B cell (primary cell): ENCODE data around the gene FCRL1. TPM values are rescaled to one million over a fixed set of nuclear protein-coding genes. Genes with fewer than 3 reads are reported as not detected.

Experiments
- ATAC-seq: fragments of 200-7000 bp; cut with Tn5 transposase; one replicate; pipeline ENCODE4 v1.10.0; 2021; ENCODE audit warnings: low read depth, mild to moderate bottlenecking, moderate number of reproducible peaks, moderate library complexity
- CTCF ChIA-PET: fragments of 350-600 bp; sonication (Branson Sonifier 250); formaldehyde crosslinking; loops from one replicate; lab custom pipeline; 2021; ENCODE audit warnings: antibody characterized with exemption, inconsistent platforms; lab: Charles Lee
- POLR2A ChIA-PET: fragments of 350-600 bp; sonication (Branson Sonifier 250); formaldehyde crosslinking; loops from one replicate; lab custom pipeline; 2021; ENCODE audit warnings: antibody characterized with exemption; lab: Charles Lee
- DNase-seq: peaks from one replicate; pipeline ENCODE4 v3.0.0; 2013
- H2AFZ ChIP-seq: 2 replicates; pipeline ENCODE4 v1.6.1; 2012; ENCODE audit warnings: mild to moderate bottlenecking, low read depth, low read length; ENCODE audit not compliant: insufficient read depth, poor library complexity, severe bottlenecking
- H3K27ac ChIP-seq, 2 donors: 1 replicate in 1 of 2; 2 replicates in 1 of 2; pipeline ENCODE4 v1.5.1; 2012 to 2013; ENCODE audit warnings: low read length in 2 of 2, mild to moderate bottlenecking in 2 of 2, moderate library complexity in 1 of 2
- H3K27me3 ChIP-seq, 4 experiments: fragments of 200-600 bp in 1 of 4; sonication (generic) in 1 of 4; replicated peaks in 1 of 4; 1 replicate in 2 of 4; 2 replicates in 2 of 4; pipeline versions ENCODE4 v1.6.1 to v1.7.0; 2013 to 2016; ENCODE audit warnings: low read length in 3 of 4, mild to moderate bottlenecking in 2 of 4, mixed read lengths in 1 of 4, moderate library complexity in 1 of 4; ENCODE audit not compliant: insufficient read depth in 4 of 4, control insufficient read depth in 3 of 4; ENCODE audit errors: control extremely low read depth in 1 of 4
- H3K36me3 ChIP-seq, 2 experiments: replicated peaks in 1 of 2; 1 replicate in 1 of 2; 2 replicates in 1 of 2; pipeline versions ENCODE4 v1.6.1 to v1.7.1; 2013; ENCODE audit warnings: low read length in 1 of 2; ENCODE audit not compliant: insufficient read depth in 2 of 2, control insufficient read depth in 1 of 2; ENCODE audit errors: control extremely low read depth in 1 of 2, extremely low read depth in 1 of 2
- H3K4me1 ChIP-seq, 2 donors: fragments of 200-600 bp in 1 of 2; sonication (generic) in 1 of 2; 1 replicate in 1 of 2; 2 replicates in 1 of 2; pipeline versions ENCODE4 v1.5.1 to v1.6.1; 2013 to 2017; ENCODE audit warnings: low read length in 2 of 2; ENCODE audit not compliant: control insufficient read depth in 2 of 2, insufficient read depth in 2 of 2
- H3K4me2 ChIP-seq: replicated peaks from 2 replicates; pipeline ENCODE3; 2012; ENCODE audit warnings: mild to moderate bottlenecking, low read depth, low read length; ENCODE audit not compliant: poor library complexity, severe bottlenecking
- H3K4me3 ChIP-seq, 5 experiments: fragments of 200-600 bp in 1 of 5; sonication (generic) in 1 of 5; 1 replicate in 3 of 5; 2 replicates in 2 of 5; pipeline versions ENCODE4 v1.5.1 to v1.7.0; 2011 to 2016; ENCODE audit warnings: low read length in 4 of 5, mild to moderate bottlenecking in 4 of 5, low read depth in 2 of 5, control low read depth in 1 of 5, moderate library complexity in 1 of 5; ENCODE audit not compliant: insufficient read depth in 1 of 5; ENCODE audit errors: control extremely low read depth in 1 of 5, extremely low read depth in 1 of 5
- H3K79me2 ChIP-seq: fragments of 200-600 bp; sonication (generic); one replicate; pipeline ENCODE4 v1.6.0; 2016; ENCODE audit warnings: low read length; ENCODE audit not compliant: control insufficient read depth, insufficient read depth
- H3K9ac ChIP-seq: fragments of 200-600 bp; sonication (generic); 2 replicates; pipeline ENCODE4 v1.6.1; 2017; ENCODE audit warnings: mild to moderate bottlenecking, low read length, moderate library complexity
- H3K9me3 ChIP-seq, 3 donors: one replicate each; pipeline versions ENCODE4 v1.6.1 to v1.7.1; 2013; ENCODE audit warnings: low read length in 2 of 3; ENCODE audit not compliant: control insufficient read depth in 2 of 3, insufficient read depth in 1 of 3; ENCODE audit errors: control extremely low read depth in 1 of 3
- H4K20me1 ChIP-seq: 2 replicates; pipeline ENCODE4 v1.6.0; 2012; ENCODE audit warnings: mild to moderate bottlenecking, low read length; ENCODE audit not compliant: insufficient read depth, control insufficient read depth, poor library complexity, severe bottlenecking
- H3K27ac Mint-ChIP-seq: one replicate; pipeline ENCODE4 v1.8.0; 2021; ENCODE audit warnings: mixed read lengths
- H3K27me3 Mint-ChIP-seq: one replicate; pipeline ENCODE4 v1.8.0; 2021; ENCODE audit warnings: mixed read lengths
- H3K4me1 Mint-ChIP-seq: one replicate; pipeline ENCODE4 v1.8.0; 2021; ENCODE audit warnings: mixed read lengths
- H3K4me3 Mint-ChIP-seq: one replicate; pipeline ENCODE4 v1.8.0; 2021; ENCODE audit warnings: mixed read lengths
- H3K9me3 Mint-ChIP-seq: one replicate; pipeline ENCODE4 v1.8.0; 2022; ENCODE audit warnings: mixed read lengths; ENCODE audit not compliant: insufficient read depth
- EZH2 ChIP-seq: IDR thresholded peaks from 2 replicates; pipeline ENCODE4 v1.6.1; 2012; ENCODE audit warnings: borderline replicate concordance, low read depth, mild to moderate bottlenecking, moderate library complexity, low read length; ENCODE audit not compliant: insufficient read depth, poor library complexity, severe bottlenecking
- WGBS: methylation state at CpG from one replicate; pipeline ENCODE4 v1.1.5; 2013; ENCODE audit warnings: missing lambda C conversion rate; ENCODE audit not compliant: insufficient coverage; 5-methylcytosine and 5-hydroxymethylcytosine counted together
- intact Hi-C: fragments of 100-400 bp; cut with micrococcal nuclease; formaldehyde crosslinking; loops from one replicate; pipeline ENCODE4 v1.10.0; 2022
- polyA plus RNA-seq: library from polyadenylated mRNA; depleted of rRNA; stranded (reverse); fragments of >200 nt; gene quantifications from 2 replicates; pipeline ENCODE4 v1.2.3, GENCODE V29; 2012
- total RNA-seq, 2 donors: library from RNA; stranded (reverse); fragments of 120-200 nt in 1 of 2; gene quantifications; 1 replicate in 1 of 2; 2 replicates in 1 of 2; pipeline versions ENCODE4 v1.2.3 to v1.2.4, GENCODE V29; 2013 to 2022
- TF ChIP-seq, protein P1 (sequence below): fragments of 200-600 bp; IDR thresholded peaks from one replicate; pipeline ENCODE4 v1.8.0; 2022; ENCODE audit warnings: antibody characterized with exemption, mild to moderate bottlenecking

The FCRL1 gene
- total and polyA plus RNA-seq, 2 donors (not counting 1 experiment from before 2014, with no cell fraction given), result 277 to 953 TPM

DNA sequence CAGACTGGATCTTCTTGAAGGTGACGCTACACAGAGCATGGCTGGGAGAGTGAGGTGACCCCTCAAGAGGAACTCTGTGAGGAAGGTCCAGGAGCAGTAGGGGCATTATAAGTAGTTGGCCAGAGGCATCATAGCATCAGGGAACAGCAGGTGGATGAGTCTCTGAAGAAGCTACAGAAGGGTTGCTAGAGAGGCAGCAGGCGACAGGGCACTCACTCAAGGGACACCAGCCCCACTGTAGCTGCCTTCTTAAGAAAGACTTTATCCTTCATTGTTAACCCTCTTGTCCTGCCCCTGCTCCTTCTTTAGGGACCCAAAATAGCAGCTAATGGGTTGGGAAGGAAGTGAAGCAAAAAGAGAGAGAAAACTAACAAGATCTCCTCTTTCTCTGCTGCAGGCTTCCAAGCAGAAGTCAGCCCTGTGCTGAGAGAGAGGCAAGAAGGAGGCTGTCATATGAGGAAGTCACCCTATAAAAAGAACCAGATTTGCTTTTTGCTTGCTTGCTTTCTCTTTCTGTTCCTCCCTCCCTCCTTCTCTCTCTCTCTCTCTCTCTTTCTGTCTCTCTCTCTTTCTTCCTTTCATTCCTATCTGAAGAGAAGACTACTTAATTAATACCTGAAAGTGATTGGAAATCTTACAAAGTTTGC is 29.4 kb upstream of the FCRL1 start:
- H3K27me3 Mint-ChIP-seq, result no peaks in the 10 kb centered on the region
- H3K9me3 Mint-ChIP-seq, result no peaks in the 10 kb centered on the region
- Histone ChIP-seq H3K4me2 (peak overlapping the region; percentile 79), H3K79me2 (peaks cover 46% of the 10 kb centered on the region), H3K9ac (peak overlapping the region; percentile 63), H3K4me1 (peaks cover 54 to 64% of the 10 kb centered on the region in 2 donors), H3K4me3 (peak overlapping the region; percentile 33 to 69 (median 42)), H3K36me3 (no peaks in the 10 kb centered on the region), H3K9me3 (no peaks in the 10 kb centered on the region), H3K27ac (peak overlapping the region; percentile 86 to 88), H3K27me3 (no peaks in the 10 kb centered on the region), H4K20me1 (no peaks in the 10 kb centered on the region), H2AFZ (peak overlapping the region; percentile 52)
- CTCF ChIA-PET, result interaction anchor here (0.8 to 1.6 kb wide), 5 partner anchors 11 to 344 kb away, joined by 3 to 7 read pairs (median 4); no protein-coding TSS in a partner anchor
- DNase-seq (peak; percentile 75), ATAC-seq (peak; percentile 86)
- intact Hi-C loops, result no loop called here
- peak overlapping the region; percentile 90 for H3K4me3 Mint-ChIP-seq
- 64% methylated on average over 1 of the region's 2 CpGs for WGBS
- peaks cover 69% of the 10 kb centered on the region for H3K4me1 Mint-ChIP-seq
- no peak for TF ChIP-seq EZH2
- TF ChIP-seq, protein P1, sequence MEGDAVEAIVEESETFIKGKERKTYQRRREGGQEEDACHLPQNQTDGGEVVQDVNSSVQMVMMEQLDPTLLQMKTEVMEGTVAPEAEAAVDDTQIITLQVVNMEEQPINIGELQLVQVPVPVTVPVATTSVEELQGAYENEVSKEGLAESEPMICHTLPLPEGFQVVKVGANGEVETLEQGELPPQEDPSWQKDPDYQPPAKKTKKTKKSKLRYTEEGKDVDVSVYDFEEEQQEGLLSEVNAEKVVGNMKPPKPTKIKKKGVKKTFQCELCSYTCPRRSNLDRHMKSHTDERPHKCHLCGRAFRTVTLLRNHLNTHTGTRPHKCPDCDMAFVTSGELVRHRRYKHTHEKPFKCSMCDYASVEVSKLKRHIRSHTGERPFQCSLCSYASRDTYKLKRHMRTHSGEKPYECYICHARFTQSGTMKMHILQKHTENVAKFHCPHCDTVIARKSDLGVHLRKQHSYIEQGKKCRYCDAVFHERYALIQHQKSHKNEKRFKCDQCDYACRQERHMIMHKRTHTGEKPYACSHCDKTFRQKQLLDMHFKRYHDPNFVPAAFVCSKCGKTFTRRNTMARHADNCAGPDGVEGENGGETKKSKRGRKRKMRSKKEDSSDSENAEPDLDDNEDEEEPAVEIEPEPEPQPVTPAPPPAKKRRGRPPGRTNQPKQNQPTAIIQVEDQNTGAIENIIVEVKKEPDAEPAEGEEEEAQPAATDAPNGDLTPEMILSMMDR, result no peak
- POLR2A ChIA-PET, result interaction anchor here (1.0 to 1.5 kb wide), 2 partner anchors 43 to 46 kb away, joined by 3 read pairs; no protein-coding TSS in a partner anchor
- peak overlapping the region; percentile 98 for H3K27ac Mint-ChIP-seq
